GM21619 (cell line): ENCODE data around the gene UTRN.

Experiments
- ATAC-seq: cut with Tn5 transposase; IDR thresholded peaks from one replicate; pipeline ENCODE4 v1.9.1; 2021; ENCODE audit not compliant: unreplicated experiment

Gene UTRN

DNA sequence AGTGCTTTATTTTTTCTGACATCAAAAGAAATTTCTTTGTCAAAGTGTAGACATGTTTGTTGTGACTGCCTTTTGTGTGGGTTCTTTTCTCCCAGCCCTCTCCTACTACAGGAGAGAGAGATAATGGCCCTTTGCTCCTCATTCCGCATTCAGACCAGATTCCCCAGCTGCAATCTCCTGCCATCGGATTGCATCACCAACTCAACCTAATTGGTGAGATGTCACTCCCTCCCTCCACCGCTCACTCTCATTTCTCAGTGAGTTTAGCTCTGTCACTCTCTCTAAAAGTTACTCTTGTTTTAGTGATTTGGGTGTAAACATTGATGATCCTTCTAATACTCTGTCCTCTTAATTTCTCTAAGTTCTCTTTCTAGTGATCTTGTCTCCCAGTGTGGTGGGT, 22.7 kb downstream of the UTRN start:
- no peak for ATAC-seq

DNA sequence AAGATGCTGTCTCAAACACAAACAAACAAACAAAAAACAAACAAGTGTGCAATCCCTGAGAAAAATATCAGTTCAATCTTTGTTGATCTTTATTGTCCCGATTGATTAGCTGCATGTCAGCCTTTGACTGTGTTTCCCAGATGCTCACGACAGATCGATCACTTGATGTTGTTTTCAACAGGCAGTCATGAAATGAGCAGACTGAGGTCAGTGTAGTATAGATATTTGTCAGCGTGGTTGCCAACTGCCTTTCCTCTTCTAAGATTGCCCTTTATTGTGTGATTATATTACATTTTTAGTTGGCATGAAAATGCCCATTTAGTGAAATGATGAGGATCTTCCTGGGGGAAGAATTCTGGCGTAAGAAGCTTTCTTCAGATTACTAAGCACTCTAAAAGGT, 25.6 kb downstream of the UTRN start:
- ATAC-seq: peak; percentile 36

DNA sequence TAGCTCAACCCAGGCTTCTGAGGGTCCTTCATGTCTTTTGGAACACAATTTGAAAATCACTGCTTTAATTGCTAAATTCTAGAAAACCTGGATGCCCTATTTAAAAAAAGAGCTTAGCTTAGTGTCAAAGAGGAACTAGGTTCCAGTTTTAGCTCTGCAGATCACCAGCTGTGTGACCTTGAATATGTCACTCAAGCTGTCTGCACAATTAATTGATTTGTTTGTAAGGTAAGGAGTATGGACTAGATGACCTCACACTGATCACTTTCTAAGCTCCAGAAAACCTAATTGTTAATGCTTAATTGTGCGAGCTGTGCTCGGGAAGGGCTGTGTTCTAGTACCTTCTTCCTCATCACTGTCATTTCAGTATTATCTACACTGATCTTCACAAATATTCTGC, 26.2 kb downstream of the UTRN start:
- no peak for ATAC-seq

DNA sequence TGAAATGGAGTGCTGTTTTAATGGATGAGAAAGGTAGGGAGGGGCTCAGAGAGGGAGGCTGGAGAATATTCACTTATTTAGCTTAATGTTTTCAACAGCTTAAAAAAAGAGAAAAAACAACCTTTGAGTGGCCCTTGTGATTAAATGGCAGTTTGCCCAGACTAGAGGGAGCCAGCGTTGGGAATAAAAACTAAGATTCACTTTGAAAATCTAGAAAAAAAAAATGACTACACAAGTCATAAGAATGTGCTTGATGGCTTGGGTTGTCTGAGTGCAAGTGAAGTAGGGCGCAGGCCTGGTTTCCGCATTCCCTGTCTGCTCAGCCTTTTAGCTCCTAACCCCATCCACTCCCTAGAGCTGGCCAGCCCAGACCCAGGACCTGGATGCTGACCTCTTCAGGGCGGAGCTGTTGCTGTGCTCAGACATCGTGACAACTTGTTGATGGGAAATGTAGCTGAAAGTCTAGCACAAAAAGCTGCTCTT, 28.9 kb downstream of the UTRN start:
- ATAC-seq: no peak

DNA sequence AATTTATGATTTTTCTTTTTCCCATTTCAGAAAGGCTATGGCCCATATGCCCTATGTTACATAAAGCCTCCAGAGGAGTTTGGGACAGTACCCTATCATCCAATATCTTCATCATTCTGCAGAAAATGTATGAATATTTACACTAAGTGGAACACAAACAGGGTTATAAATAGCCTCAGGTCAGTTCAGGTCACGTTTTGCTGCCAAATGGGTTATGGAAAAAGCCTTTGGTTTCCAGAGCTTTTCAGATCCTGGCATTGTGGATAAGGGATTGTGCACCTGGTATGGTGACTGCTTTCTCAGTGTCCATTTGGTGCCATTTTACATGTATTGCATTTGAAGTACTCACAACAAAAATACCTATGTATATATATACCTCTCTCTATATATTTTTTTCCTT, 29.4 kb downstream of the UTRN start:
- no peak for ATAC-seq

DNA sequence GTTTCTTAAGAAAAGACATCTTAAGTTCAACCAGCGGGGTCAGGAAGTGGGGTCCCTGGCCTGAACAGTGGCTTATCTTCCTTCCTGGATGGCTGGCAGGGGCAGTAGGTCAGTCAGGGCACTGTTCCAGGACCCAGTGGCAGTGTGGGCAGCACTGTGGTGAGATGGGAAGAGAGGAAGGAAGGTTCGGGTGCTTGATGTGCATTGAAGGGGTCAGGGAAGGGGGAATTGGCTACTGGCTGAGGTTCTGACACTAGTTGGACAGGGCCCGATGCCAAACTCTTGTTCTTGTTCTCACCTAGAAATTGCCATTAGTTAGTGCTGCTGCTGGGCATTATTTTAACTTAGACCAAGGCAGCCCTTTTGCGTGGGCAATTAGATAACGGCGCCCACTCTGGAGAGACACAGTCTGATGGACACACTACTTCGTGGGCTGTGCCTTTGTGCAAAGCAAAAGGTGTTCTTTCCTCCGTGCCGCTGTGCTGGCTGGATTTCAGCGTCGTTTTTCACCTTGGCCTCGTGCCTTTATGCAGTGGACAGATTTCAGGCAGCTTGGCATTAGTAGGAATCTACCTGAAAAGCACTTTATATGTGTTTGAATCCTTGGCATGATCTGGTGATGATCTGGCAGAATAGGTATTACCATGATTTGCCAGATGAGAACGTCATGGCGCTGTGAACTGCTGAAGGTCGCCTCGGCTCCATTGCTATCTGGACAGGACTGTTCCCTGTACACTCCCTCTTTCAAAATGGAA, 30.3 kb downstream of the UTRN start:
- no peak for ATAC-seq

DNA sequence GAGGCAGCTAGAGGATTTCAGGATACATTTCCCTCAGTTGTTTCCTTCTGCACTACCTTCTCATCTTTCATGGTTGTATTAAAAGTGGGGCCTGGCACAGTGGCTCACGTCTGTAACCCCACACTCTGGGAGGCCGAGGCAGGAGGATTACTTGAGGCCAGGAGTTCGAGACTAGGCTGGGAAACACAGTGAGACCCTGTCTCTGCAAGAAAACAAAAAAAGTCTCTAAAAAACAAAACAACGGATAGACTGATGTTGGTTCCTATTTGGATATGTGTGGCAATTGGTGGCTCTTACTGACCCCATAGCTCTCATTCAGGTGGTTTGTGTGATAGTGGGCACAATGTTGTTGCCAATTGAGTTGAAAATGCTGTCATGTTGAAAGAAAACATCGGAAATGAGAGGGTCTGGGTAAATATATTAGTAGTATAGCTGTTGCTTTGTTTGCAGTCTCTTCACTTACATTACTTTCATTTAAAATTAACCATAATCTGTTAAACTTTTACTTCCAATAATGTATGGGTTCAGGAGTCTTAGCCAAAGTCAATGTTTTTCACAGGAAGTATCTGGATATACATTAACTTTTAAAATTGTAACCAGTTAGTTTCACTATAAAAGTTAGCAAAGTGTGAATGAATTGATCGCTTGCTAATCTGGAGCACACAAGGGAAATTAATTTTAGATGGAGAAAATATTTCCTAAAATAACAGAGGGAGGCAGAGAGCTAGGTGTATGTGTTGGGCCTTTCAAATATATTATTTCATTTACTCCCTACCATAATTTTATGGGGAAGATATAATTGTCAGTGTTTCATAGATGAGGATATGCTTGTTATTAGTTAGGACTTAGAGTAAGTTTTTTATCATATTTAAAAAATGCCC, 31.1 kb downstream of the UTRN start:
- ATAC-seq: peak; percentile 91

DNA sequence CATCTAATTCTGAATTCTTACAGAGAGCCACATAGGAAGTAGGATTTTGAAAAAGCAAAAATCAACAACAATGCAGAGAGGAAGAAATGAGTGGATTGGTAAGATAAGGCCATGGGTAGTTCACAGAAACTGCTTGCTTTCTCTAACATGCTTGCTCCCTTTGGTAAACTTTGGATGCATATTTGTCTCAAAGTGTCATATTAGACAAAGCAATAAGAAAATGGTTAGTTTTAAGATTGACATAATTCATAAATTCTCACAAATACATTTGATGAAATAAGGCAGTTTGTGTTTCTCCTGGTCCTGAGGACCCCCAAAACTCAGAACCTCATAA, 31.7 kb downstream of the UTRN start:
- no peak for ATAC-seq

DNA sequence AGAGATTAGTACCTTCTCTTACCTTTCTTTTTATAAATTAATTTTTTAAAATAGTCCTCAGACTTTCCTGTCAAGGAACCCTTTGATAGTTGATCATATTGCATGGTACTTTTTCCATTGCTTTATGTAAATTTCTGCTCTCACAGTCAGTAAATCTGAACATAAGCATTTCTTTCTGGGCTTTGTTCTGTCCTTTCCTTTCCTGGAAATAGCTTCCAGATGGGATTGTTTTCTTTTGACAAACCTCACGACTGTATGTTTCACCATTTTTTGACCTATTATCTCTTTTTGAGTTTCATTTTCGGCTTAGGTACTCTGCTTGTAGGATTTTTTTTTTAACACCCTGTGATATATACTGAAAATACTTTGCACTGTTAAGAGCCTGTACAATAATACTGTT, 32.6 kb downstream of the UTRN start:
- ATAC-seq: no peak

DNA sequence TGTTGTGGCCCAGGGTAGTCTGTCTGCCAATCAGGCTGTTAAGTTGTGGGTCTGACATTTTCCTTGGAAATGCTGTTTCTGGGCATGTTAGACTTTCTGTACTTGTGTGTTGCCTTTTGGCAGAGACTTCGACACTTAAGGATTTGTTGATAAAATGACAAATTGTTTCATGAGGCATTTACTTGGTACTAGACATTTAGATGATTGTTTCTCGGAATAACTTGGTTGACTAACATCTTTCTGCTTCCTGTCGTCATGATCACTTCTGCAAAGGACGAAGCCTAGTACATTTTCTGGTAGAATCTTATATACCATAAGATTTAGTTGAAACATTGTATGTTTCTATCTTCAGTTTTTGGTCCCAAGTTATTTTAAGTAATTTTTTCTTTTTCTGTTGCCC, 34.1 kb downstream of the UTRN start:
- ATAC-seq: no peak

DNA sequence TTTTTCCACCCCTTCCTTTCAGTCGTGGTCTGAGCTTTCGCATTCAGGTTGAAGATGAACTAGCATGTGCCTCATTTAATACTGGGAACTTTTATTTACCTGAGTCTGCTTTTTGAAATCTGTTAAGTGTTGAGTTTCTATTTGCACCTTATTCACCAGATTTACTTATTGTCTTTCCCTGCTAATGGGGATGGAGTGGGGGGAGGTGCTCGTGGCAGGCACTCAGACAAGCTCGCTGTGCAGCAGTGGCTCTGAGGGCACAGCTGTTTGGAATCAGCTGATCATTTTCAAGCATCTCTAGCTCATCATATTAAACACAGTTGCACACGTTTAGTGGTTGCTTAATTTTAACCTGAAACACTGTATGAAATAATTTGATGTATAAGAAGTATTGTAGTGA, 35.6 kb downstream of the UTRN start:
- ATAC-seq: no peak

DNA sequence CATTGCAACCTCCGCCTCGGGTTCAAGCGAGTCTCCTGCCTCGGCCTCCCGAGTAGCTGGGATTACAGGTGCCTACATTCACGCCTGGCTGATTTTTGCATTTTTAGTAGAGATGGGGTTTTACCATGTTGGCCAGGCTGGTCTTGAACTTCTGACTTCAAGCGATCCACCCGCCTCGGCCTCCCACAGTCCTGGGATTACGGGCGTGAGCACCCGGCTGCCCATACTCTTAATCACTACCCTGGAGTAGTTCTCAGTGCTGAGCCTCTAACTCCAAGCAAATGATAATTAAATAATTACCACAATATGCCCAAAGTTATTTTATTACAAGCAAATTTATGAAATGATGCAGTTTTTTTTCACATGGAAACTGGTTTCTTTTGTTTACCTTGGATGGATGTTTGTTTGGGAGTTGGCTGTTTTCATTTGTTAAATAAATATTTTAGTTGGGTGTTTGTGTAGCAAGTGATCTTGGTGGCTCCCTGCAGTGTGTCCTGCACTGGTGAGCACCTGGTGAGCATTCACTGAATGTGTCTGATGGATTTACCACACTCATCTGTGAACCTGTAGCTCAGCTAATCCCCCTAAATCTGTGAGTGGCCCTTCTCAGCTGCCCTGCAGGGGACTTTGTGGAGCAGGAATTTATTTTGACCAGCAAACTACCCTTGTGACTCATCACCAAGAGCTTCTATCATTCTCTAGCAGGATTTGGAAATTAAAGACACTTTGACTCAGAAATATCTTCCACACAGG, 36.9 kb downstream of the UTRN start:
- ATAC-seq: no peak

DNA sequence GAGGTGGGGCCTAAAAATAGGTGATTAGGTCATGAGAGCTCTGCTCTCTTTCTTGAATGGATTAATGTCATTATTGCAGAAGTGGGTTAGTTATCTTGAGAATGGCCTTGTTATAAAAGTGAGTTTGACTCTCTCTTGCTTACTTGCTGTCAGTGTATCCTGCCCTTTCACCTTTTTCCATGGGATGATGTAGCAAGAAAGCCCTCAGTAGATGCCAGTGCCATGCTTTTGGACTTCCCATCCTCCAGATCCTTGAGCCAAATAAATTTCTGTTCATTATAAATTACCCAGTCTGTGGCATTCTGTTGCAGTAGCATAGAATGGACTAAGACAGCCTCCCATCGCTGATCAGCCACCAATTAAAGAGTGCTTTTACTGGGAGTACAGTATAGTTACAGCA, 40.1 kb downstream of the UTRN start:
- no peak for ATAC-seq

DNA sequence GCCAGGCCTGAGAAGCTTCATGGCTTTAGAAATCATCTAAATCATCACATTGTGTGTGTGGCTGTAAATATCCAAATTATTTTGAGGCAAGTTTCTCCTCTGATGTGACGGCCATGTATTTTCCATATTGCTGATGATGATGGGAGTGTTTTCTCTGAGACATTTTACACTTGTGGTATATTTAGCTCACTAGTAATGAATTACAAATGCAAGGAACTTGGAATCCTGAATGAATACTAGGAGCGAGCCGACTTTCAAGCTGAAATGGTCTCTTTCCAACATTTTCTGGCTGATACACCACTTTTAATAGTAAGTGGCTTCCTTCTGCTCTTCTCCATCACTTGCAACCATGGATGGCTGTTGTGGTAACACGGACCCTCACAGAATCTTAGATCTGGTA, 41.3 kb downstream of the UTRN start:
- ATAC-seq: no peak

DNA sequence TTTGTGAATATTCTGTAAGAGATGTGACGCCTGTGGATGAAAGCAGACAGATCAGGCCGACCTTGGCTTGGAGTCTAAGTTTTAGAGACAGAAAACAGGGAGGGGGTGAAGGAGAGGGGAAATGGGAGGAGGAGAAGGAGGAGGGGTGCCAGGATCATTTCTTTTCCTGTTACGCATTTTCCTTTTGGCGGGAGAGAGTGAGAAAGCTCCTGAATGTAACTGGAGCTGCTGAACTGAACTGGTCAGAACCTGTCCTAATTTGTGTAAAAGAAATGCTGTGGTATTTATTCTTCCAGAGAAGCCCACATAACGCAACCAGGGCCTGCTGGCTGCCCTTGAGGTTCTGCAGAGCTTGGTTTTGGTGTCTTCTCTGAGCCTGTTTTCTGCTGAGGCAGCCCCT, 41.9 kb downstream of the UTRN start:
- ATAC-seq: no peak

DNA sequence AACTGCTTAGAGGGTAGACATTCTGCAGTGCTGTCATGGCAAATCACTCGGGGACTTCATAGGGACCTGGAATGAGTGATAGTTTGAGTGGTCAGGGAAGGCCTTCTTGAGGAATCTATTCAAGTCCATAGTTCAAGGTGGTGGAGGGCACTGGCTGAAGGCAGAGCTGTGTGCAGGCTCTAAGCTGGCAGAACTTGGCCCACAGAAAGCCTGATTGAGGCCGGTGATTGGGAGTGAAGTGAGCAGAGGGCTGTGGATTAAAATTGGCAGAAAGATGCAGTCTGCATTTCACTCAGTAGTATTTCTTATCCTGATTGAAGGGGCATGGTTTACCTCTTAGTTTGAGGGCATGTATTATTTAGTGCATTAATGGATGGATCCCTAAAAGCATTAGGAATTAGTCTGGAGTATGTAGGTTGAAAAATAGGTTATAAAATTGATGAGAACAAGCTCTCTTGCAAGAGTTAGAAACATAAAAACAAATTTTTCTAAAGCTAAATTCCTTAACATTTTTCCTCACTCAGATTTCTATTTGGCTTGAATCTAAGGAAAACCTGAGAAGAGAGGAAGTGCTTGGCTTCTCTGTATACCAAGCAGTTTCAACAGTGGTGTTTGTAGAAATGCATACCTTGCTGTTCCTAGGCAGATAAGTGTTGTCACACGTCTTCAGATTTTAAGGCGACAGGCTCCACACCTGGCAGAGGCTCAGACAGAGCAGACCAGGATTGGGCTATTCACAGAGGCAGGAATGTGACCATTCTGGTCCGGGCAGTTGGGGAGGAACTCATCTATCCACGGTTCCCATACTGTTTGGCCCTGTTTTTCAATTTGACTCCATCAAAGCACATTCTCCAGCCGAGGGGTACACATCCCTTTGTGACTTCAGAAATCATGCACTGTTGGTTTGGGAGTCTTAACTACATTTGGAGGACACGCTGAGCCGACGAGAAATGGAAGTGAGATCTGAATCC, 45.2 kb downstream of the UTRN start:
- ATAC-seq: no peak

DNA sequence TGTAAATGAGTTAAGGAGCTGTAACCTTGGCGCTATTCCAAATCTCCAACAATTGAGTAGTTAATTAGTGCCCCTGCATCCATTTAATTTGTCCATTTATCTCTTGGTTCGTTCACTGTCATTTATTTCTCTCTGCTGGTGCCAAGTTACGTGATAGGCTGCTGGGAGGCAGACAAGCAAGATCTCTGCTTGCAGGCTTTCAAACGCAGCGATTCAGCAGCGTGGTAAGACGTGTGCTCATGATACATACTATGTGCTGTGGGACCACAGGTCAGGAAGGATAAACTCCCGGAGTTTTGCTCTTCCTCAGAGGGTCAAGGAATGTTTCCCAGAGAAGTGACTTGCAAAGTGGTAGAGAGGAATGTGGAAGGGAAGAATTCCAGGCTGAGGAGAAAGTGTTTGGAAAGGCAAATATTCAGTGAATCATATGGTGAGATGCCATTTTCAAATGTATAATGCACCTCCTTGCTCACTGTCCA, 46.4 kb downstream of the UTRN start:
- no peak for ATAC-seq

DNA sequence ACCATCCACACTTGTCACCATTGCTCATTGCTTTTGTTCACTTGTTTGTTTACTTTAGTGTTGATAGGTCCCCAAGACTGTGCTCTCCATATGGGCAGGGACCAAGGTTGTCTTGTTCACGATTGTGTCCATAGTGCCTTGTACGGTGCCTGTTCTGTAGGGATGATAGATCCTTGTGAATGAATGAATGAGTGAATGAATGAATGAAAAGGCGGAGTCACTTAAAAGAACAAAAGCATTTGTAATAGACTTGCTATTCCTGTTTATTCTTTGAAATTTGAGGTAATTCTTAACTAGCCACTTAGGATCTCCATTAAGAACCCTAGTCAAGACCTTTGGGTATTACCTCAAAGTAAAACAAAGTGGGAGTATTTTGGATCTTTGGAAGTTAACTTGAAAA, 47.0 kb downstream of the UTRN start:
- ATAC-seq: no peak

DNA sequence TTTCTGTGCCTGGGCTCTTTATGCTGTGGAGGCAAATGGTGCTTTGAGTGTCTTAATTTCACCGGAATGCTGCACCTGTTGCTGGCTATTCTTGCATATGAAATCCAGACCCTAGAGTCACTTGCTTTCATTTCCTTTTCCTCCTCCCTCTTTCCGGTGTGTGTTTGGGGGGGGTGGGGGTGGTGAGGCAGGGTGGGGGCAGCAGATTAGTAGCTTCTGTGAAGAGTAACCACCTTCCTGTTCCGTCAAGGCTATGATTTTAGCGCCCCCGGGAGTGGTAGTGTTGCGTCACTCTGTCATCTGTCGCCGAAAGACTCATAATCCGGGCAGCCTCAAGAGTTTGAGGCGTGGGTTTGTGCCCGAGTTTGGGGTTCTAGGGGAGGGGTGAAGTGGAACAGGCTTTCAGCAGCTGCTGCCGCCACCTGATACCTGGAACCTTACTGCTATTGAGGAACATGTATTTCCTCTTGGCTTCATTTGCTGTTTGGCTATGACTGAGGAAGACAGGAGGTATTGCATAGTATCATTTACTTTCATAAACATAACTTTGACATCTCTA, 49.1 kb downstream of the UTRN start:
- peak; percentile 51 for ATAC-seq
